ENCODE measurements around the gene BTBD16.
A peak's percentile ranks its signal among the peaks of the same experiment; 100 is the strongest.

The BTBD16 gene

DNA sequence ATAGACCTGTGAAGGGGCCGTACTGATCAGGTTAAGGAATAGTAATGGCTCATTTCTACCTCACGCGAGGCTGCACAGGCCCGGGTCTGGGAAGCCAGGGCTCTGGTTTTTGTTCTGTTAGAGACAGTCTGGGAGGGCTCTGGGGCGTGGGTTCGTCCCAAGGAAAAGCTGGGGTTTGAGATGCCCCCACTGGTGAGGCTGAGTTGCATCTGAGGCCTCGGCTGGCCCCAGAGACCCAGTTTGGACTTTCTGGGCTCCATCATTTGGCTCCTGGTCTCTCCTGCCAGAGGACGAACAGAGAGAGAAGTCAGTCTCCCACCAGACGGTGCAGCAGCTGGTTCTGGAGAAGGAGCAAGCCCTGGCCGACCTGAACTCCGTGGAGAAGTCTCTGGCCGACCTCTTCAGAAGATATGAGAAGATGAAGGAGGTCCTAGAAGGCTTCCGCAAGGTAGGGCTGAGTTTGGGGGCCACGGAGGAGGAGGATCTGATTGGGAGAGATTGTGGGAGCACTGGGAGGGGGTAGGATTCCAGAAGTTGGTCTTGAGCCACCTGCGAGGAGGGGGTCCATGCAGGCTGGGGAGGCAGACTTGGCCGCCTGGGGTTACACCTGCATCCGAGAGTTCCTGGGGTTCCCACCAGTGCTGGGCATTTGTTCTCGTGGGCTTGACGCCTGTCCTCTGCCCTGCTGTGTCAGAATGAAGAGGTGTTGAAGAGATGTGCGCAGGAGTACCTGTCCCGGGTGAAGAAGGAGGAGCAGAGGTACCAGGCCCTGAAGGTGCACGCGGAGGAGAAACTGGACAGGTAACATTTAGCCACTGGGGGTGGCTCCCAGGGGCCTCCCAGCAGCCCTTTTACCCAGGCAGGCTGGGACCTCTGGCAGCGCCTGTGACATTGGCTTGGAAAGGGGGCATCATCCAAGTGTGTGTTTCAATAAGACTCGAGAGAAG, 22.5 kb upstream of the BTBD16 start:
- no peak for DNase-seq

DNA sequence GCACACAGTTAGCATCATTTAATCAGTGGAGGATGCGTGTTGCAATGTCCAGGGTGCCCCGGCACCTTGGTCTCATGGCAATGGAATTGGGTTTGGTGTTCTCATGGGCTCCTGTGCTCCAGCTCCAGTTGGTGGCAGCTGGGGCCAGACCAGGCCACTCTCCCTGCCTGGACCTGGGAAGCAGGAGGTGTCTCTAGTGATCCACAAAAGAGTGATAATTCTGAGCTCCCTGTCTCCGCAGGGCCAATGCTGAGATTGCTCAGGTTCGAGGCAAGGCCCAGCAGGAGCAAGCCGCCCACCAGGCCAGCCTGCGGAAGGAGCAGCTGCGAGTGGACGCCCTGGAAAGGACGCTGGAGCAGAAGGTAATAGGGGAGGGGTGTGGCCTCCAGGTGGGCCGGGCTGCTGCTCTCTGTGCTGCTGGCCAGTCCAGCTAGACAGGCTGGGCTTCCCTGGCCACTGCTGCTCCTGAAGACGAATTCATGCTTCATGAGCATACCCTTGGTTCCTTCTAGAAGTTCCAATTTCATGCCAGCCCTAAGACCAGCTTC, 21.7 kb upstream of the BTBD16 start:
- no peak for DNase-seq

DNA sequence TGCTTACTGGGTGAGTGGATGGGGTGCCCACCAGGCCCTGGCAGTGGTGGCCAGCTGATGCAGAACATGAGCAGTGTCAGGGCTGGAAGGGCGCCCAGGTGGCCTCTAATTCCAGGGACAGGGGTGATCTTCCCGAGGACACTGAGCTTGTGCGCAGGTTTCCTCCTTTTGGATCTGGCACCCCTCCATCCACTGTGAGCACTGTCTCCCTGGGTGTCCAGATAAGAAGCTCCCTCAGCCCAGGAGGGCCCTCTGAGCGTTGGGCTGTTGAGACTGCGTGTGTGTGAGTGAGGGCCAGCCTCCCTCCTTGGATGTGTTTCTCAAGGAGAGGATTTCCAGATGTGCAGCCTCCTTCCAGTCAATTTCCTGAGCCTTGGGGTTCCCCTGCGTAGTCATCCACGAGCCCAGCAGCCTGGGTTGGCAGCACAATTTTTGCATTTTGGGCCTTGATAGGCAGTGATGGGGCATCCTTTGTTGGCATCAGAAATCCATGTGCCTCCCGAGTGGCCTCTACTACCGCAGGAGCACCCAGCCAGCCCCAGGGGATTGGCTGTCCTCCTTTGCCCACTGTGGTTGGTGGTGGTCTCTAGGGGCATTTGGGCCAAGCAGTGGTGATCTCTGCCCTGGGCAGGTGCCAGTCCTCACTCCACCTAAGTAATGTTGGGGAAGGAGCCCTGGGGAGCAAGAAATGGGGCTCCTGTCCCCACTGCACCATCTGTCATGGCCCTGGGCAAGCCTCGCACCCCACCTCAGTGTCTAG, 20.9 kb upstream of the BTBD16 start:
- no peak for DNase-seq

DNA sequence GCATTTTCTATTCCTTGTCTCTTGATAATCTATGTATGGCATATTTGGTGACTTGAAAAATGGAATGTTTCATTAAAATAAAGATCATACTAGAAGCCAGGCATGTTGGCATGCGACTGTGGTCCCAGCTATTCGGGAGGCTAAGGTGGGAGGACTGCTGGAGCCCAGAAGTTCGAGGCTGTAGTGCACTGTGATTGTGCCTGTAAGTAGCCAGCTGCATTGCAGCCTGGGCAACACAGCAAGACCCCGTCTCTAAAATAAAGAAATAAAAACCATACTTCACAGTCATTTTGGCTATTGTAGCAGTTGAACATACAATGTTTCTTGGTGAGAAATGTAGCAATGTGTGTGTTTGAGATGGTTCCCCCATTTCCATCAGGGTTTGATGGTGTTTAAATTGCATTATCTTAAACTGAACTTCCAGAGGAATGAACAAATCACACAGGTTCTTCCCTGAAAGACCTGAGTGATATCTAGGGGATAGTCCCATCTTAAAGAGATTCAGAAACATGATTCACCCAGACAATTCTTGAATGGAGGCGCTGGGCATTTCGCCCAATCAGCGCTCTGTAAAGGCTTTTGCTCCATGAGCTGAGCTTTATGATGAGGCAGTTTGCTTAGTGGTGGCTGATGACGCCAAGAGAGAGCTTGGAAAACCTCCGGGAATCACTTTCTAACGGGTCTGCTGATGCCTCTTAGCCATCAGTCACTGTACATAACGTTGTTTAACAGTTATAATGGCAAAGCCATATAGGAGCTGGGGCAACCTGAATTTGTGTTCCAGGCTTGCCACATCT, 19.4 kb upstream of the BTBD16 start:
- no peak for DNase-seq

DNA sequence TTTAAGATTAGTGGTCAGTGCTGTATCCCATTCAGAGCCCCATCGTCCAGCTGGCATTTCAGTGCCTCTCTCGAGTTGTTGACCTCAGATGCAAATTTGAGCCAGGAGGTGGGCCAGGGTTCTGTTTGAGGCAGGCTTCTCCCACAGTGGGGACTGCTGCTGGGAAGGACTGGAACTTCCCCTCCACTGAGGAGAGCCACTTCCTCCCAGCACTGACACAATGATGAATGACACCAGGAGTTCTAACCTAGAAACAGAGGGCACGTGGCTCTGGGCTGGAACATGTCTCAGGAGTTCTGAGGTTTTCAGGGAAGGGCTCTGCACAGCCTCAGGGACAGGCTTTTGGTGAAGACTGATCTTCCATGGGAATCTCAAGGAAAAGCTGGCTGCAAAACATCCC, 18.3 kb upstream of the BTBD16 start:
- DNase-seq: no peak

DNA sequence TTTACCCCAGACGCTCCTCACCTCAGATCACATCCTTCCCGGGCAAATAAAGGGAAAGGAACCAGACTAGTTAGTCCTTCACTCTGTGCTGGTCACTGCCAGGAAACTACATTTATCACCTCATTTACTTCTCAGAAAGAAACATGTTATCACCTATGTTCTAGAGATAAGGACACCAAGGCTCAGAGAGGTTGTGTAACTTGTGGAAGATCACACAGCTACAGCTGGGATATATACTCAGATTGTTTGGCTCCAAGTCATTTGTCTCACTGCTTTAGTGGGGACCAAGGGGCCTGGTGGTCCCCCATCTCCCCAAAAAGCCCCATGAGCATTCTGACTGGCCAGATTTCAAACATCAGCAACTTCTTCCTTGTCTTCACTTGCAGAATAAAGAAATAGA, 17.5 kb upstream of the BTBD16 start:
- DNase-seq: no peak

DNA sequence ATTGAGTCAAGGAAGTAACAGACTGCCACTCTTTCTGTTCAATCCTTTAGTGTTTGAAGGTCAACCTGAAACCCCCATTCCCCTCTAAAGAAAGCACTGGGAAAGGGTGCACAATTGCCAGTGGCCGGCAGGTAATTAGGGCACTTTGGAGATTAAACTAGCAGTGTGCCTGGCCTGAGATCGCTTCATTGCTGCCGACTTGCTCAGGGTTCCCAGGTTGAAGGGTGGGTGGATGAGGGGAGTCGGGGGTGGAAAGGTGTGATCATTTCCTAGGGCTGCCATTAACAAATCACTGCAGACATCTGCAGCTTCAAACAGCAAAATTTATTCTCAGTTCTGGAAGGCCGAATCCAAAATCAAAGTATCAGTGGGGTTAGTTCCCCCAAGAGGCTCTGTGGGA, 16.3 kb upstream of the BTBD16 start:
- no peak for DNase-seq

DNA sequence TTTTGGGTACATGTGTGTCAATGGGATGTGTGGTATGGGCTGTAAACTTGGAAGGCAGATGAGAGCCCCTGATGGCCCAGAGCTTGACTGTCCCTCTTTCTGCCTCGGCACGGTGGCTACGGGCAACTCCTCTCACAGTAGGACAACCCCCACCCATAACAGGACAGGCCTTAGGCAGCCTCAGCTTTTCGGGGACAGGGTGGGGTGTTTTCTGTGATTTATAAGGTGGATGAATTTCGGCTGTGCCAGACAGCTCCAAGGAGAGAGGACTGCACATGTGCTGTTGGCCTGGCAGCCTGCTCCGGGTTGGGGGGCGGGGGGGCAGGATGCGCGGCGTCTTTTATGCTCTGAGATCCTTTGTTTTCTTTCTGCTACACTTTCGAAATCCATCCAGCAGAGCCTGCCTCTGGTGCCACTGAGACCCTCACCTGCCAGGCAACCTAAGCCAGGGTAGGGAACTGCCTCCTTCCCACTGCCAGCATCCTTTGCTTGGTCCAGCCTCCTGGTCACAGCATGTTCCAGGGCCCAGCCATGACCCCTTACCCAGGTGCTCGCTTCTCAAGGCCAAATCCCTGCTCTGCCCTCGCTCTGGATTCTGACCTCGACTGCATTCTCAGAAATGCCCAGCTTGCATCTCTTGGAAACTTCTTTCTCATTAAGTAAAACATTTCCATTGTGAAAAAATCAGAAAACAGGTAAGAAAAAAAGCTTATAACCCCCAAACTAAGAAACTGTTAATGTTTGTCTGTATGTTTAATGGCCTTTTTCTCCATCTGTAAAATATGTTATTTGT, 15.4 kb upstream of the BTBD16 start:
- no peak for DNase-seq

DNA sequence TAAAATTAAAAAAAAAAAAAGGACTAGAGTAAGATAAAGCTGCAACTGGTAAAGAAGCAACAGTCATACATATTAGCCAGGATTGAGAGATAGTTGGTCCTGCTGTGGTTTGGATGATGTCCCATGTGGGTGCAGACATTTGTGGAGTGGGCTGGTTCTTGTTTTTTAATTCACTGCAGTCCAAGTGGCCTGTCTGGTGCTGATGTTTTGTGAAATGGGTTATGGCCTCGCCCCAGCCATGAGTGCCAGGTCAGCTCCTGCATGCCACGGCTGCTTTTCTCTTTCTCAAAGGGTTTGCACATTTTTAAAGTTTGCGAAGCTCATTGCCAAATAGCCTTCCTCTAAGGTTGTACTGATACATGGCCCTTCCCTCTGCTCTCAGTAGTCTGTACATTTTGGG, 14.1 kb upstream of the BTBD16 start:
- no peak for DNase-seq

DNA sequence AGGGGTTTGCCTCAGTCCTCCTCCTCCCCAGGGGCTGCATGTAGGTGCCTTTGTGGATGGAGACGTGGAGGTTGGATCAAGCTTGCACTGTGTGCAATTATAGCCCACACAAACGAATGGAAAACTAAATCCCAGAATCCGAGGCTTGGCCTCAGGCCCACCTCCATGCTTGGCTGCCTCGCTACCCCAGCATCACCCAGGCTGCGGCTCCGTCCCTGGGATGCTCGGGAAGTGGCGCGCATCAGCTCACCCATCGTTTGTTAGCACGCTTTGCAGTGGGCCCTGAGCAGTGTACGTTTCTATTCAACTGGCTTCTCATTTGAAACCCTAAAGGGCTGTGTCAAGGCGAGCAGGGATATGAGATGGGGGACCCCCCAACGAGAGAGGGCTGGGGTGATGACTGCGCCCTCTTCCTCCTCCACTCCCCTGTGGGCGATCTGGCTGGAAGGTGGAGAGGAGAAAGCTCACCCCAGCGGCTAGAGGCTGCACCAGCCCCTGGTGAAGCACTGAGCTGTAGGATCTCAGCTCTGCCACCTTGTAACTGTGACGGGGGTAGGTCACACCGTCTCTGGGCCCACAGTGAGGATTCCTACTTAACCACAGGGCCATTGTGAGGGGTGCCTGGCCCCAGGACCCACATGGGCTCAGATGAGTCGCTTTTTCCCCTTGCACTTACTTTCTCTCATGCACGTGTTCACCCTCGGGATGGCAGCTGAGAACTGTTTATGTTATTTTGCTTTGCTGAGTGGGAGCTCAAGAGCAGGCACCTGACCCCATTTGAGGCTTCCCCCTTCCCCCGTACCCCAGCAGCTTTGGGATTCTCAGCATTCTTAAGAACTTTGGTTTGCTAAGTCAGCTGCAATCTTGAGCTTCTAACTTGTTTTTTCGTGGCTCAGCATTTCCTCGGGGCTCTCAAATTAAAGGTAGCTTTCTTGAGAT, 12.7 kb upstream of the BTBD16 start:
- no peak for DNase-seq

DNA sequence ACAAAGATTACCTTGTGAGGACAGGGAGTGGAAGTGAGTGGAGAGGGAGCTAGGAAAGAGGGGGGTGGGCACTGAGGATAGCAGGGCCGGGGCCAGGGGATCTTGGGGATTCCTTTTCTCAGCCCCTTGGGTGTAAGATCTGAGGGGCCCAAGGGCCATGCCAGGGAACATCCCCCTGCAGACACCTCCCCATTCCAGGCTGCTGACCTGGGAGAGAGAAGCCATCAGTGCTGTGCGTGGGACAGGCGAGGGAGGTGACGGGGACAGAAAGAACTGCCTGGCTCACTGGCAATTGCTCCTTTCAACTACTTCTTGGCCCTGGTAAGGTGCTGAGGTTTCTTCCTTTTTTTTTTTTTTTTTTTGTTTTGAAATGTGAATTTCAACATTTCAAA, 12.0 kb upstream of the BTBD16 start:
- DNase-seq: no peak

DNA sequence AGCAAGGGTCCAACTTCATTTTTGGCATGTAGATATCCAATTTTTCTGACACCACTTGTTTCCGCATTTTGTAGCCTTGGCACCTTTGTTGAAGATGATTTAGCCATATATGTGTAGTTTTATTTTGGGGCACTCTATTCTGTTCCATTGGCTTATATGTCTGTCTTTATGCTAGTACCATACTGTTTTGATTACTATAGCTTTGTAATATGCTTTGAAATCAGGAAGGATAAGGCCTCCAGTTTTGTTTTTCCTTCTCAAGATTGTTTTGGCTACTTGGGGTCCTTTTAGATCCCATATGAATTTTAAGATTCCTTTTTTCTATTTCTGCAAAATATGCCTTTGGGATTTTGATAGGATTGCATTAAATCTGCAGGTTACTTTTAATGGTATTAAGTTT, 9.5 kb upstream of the BTBD16 start:
- no peak for DNase-seq

DNA sequence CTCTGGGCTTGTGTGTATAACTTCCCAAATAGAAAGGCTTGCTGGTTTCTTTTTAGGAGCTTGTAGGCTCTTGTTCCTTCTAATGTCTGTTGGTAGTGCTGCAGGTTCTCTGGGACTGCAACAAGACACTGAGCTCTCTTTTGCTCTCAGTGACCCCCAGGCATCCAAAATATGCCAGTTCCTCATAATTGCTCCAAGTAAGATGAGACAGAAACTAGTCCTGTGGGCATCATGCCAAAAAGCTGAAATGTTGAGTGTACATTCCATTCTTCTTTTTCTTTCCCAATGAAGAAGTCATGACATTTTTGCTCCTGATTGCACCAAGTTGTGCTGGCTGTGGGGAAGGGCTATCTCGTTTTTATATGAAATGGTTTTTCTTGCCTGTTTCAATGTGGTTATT, 7.1 kb upstream of the BTBD16 start:
- no peak for DNase-seq

DNA sequence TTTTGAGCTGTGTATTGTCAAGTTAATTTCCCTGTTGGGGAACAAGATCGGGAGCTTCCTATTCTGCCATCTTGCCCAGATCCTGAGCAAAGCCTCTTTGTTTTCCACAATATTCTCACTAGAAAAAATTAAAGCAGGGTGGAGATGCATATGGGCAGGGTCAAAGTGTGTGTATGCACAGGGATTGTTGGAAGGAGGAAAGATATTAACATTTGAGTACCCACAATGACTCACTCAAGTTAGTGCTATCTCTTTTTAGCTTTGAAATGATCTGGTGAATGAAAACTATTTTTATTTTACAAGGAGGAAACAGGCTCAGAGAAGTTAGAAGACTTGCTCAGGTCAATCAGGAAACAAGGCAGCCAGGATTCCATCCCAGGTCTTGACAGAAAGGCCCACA, 6.7 kb upstream of the BTBD16 start:
- no peak for DNase-seq

DNA sequence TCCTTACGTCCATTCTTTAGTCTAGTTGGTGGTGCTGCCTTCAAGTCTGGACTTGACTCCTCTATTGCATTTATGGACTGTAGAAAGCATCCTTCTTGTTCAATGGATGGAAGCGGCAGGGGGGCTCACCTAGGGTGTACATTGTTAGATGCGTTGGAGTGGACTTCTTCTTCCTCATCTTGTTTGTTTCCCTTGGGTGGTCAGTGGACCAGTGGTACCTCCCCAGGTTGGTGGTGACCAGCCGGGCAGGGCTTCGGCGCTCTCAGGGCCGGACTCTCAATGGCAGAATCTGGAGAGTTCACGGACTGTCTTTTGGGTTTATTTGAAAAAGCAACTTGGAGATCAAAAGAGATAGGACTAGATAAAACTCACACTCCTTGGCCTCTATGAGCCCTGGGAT, 6.2 kb upstream of the BTBD16 start:
- DNase-seq: no peak

DNA sequence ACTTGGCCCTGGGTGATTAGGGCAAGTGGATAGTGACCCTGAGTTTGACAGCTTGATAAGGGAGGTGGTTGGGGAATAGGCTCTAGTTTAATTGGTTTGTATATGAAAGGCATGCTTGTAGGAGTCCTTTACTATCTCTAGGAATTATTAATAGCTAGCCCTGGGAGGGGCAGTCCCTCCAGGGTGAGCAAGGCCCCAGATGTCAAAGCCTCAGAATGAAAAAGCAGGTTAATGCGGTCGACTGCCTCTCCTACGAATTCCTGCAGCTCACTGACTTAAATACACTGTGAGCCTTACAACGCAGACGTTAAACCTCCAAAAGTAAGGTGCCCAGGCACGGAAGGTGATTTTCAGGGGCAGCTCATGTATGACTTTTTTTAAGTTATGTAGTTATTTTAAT, 5.2 kb upstream of the BTBD16 start:
- DNase-seq: no peak

DNA sequence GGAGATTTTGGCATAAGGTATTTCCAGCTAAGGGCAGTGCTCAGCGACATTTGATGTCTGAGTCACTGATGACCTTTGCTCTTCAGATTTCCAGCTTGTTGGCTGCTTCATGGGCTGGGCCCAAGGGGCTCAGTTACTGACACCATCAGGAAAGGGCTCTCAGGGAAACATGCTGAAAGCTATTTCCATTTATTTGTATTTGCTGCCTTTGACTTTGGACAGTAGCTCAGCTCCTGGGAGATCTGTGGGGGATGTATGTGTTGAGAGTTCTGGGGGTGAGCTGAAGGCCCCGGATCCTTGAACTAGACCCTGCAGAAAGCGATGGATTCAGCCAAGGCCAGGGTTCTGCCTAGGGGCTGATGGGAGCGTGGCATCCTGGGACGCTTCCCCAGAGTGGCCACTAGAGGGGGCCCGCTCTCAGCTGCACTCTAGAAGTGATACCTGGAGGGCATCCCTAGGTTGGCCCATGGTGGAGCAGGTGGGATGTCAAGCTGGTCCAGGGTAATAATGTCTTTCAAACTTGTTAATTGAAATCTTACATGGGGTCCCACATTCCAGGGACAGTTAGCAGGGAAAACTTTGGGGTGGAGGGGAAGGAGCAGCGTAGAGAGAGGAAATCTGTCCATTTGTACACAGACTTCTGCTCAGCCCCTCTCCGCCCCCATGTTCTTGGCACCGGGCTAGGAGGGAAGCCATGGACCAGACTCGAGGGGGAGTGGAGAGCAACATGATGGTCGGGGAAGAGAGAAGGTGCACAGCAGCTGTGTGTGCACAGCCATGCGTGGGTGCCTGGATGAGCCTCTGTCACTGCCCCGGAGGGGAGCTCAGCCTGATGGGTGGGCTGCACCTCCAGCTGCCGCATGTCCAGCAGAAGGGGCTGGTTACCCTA, 3.0 kb upstream of the BTBD16 start:
- DNase-seq: peak in 2 of 6 experiments; percentile 2 to 6

DNA sequence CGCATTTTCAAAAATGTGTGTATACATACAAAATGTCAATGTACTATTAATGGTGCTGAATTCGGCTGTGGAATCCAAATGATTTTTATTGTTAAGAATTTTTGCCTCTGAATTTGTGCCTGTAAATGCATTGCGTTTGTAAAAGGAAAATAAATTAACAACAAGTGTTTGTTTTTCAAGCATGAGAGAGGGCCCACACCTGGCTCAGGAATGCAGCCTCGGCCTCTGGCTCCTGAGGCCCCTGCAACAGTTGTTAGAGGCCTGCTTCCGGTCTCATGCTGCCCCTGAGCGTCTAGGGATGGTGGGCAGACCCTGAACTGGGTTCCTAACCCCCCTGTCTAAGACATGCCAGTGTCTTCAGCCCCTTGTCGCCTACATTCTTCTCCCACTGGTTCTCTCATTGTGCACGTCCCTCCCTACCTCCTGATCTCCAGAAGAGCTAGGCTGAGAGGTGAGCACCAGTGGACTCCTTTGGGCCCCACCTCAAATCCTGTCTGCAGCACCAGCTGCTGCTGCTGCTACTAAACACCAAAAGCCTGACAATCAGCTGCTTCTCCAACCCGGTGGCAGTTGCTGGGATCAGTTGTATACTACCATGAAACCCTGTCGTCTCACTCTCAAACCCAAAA, 1.9 kb upstream of the BTBD16 start:
- DNase-seq: no peak

DNA sequence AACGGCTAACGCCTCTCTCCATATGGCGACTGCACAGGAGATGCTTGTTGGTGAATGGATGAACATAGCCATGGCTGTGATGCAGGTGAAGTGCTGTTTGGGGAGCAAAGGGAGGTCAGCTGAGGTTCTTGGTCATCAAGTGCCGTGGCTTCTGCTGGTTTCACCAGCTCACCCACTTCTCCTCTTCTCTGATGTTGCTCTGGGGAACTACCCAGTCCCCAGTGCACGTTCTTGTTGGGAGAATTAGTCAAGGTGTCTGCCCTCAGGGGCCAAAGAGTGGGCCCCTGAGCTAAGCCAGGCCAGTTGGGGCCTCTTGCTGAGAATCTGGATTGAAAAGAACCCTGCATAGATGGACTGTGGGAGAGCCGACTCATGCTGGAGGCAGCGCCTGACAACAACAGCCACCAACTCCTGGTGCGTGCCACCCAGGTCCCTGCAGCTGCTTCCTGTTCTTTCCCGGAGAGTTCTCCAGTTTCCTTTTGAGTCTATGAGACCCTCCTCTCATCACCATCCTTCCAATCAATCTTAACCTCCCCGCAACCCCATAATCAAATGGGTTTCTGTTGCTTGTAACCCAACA, 3.0 kb downstream of the BTBD16 start:
- DNase-seq: no peak
